Keratinocyte (primary cell): ENCODE measurements around the gene COTL1. TPM values are rescaled to one million over a fixed set of nuclear protein-coding genes. Genes with fewer than 3 reads are reported as not detected.

Experiments
- DNase-seq: peaks from one replicate; pipeline ENCODE4 v3.0.0-alpha.2; 2011; ENCODE audit warnings: low read depth, missing footprints, low spot score
- FAIRE-seq: peaks from 2 replicates; lab custom pipeline; 2011; peaks lifted over from hg19 to GRCh38; lab: Jason Lieb, UNC
- H2AFZ ChIP-seq: 2 replicates; pipeline ENCODE4 v1.6.0; 2012; ENCODE audit warnings: low read length, control low read depth, inconsistent platforms; ENCODE audit not compliant: control insufficient read depth
- H3K27ac ChIP-seq: 2 replicates; pipeline ENCODE4 v1.5.1; 2011; ENCODE audit warnings: low read length; ENCODE audit not compliant: control insufficient read depth, insufficient read depth
- H3K27me3 ChIP-seq: 3 replicates; pipeline ENCODE4 v1.6.0; 2011; ENCODE audit warnings: low read length; ENCODE audit not compliant: control insufficient read depth, insufficient read depth; ENCODE audit errors: extremely low read depth
- H3K36me3 ChIP-seq, 2 experiments: 2 replicates in 1 of 2; 3 replicates in 1 of 2; pipeline ENCODE4 v1.5.1; 2011; ENCODE audit warnings: low read length in 2 of 2, mild to moderate bottlenecking in 1 of 2; ENCODE audit not compliant: control insufficient read depth in 2 of 2, insufficient read depth in 2 of 2; ENCODE audit errors: extremely low read depth in 1 of 2
- H3K4me1 ChIP-seq: 3 replicates; pipeline ENCODE4 v1.5.1; 2011; ENCODE audit warnings: low read length; ENCODE audit not compliant: control insufficient read depth, insufficient read depth; ENCODE audit errors: extremely low read depth
- H3K4me2 ChIP-seq: 3 replicates; pipeline ENCODE4 v1.6.0; 2011; ENCODE audit warnings: low read depth, low read length; ENCODE audit not compliant: control insufficient read depth, insufficient read depth; ENCODE audit errors: extremely low read depth
- H3K4me3 ChIP-seq, 3 experiments: fragments of 200-600 bp in 1 of 3; sonication (generic) in 1 of 3; 2 replicates in 2 of 3; 3 replicates in 1 of 3; pipeline ENCODE4 v1.5.1; 2011 to 2016; ENCODE audit warnings: low read length in 3 of 3, mild to moderate bottlenecking in 3 of 3, control low read depth in 2 of 3, inconsistent platforms in 1 of 3, low read depth in 1 of 3, mixed read lengths in 1 of 3, mixed run types in 1 of 3, moderate library complexity in 1 of 3; ENCODE audit not compliant: control insufficient read depth in 2 of 3, insufficient read depth in 2 of 3; ENCODE audit errors: extremely low read depth in 1 of 3
- H3K79me2 ChIP-seq: 2 replicates; pipeline ENCODE4 v1.6.0; 2012; ENCODE audit warnings: low read length; ENCODE audit not compliant: control insufficient read depth, insufficient read depth
- H3K9ac ChIP-seq: 3 replicates; pipeline ENCODE4 v1.6.0; 2011; ENCODE audit warnings: low read length; ENCODE audit not compliant: control insufficient read depth, insufficient read depth; ENCODE audit errors: extremely low read depth
- H3K9me1 ChIP-seq: 3 replicates; pipeline ENCODE4 v1.6.0; 2011; ENCODE audit warnings: low read length; ENCODE audit not compliant: control insufficient read depth, insufficient read depth; ENCODE audit errors: extremely low read depth
- H3K9me3 ChIP-seq: 2 replicates; pipeline ENCODE4 v1.5.1; 2012; ENCODE audit warnings: low read depth, low read length; ENCODE audit not compliant: control insufficient read depth
- H4K20me1 ChIP-seq: 3 replicates; pipeline ENCODE4 v1.6.0; 2011; ENCODE audit warnings: low read length; ENCODE audit not compliant: control insufficient read depth, insufficient read depth; ENCODE audit errors: extremely low read depth
- EZH2 ChIP-seq: IDR thresholded peaks from one replicate; pipeline ENCODE4 v1.6.1; 2012; ENCODE audit warnings: inconsistent platforms, mild to moderate bottlenecking, low read length, moderate library complexity
- dilution Hi-C: fragments of 300-500 bp; cut with MboI; formaldehyde crosslinking; loops from one replicate; pipeline ENCODE4 v1.7.0; 2020; ENCODE audit warnings: low sequenced_read_pairs; ENCODE audit not compliant: extremely low pct_ligation_motif_present
- polyA plus RNA-seq, 5 experiments: library from polyadenylated mRNA; depleted of rRNA in 3 of 5; stranded (reverse) in 3 of 5; stranded (forward) in 1 of 5; unstranded in 1 of 5; fragments of >200 nt; gene quantifications; 1 replicate in 1 of 5; 2 replicates in 3 of 5; 3 replicates in 1 of 5; pipeline versions ENCODE4 v1.2.1 to v1.2.3, GENCODE V29; 2011 to 2012; ENCODE audit warnings: missing spikeins in 2 of 5, low read depth in 1 of 5, low replicate concordance in 1 of 5
- TF ChIP-seq, protein P1 (sequence below), 3 experiments: IDR thresholded peaks in 1 of 3; conservative IDR thresholded peaks in 1 of 3; optimal IDR thresholded peaks in 1 of 3; 2 replicates in 2 of 3; 3 replicates in 1 of 3; pipeline versions ENCODE3 to v1.5.1; 2011; ENCODE audit warnings: low read length in 3 of 3, mild to moderate bottlenecking in 3 of 3, moderate library complexity in 2 of 3, control low read depth in 1 of 3, inconsistent platforms in 1 of 3; ENCODE audit not compliant: insufficient read depth in 2 of 3; ENCODE audit errors: extremely low read depth in 1 of 3

COTL1 gene
- polyA plus RNA-seq, 1 donor (not counting 4 experiments of a cell fraction or from before 2014, with no cell fraction given), result 116 TPM

DNA sequence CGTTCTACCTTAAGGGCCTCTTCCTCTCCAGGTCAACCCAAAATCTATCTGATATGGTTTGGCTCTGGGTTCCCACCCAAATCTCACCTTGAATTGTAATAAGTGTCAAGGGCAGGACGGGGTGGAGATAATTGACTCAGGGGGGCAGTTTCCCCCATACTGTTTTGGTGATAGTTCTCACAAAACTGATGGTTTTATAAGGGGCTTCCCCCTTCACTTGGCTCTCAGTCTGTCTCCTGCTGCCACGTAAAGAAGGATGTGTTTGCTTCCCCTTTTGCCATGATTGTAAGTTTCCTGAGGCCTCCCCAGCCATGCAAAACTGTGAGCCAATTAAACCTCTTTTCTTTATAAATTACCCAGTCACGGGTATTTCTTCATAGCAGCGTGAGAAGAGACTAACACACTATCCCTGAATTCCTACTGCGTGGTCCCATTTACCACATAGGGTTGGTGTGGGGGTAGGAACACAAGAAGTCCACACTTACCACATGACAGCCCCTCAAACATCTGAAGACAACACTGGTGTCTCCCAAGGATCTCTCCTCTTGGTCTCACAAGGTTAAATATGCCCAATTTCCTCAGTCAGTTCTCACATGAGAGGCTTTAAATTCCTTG is 8.2 kb downstream of the COTL1 start:
- no peak overlapping the region for H3K9ac ChIP-seq
- no peak overlapping the region for H2AFZ ChIP-seq
- H3K4me3 ChIP-seq, result no peak overlapping the region
- no peak overlapping the region for H3K4me2 ChIP-seq
- peaks cover 10% of the 10 kb centered on the region for H3K4me1 ChIP-seq
- FAIRE-seq, result no peak
- peaks cover 17% of the 10 kb centered on the region for H4K20me1 ChIP-seq
- dilution Hi-C loops, result no loop called here
- no peak for DNase-seq
- no peak overlapping the region for H3K27ac ChIP-seq
- H3K79me2 ChIP-seq, result peaks cover 99% of the 10 kb centered on the region
- H3K9me1 ChIP-seq, result peaks cover 3% of the 10 kb centered on the region
- no peaks in the 10 kb centered on the region for H3K27me3 ChIP-seq
- peaks cover 15 to 37% of the 10 kb centered on the region in 2 experiments for H3K36me3 ChIP-seq
- no peaks in the 10 kb centered on the region for H3K9me3 ChIP-seq
- no peak for TF ChIP-seq EZH2
- TF ChIP-seq, protein P1, sequence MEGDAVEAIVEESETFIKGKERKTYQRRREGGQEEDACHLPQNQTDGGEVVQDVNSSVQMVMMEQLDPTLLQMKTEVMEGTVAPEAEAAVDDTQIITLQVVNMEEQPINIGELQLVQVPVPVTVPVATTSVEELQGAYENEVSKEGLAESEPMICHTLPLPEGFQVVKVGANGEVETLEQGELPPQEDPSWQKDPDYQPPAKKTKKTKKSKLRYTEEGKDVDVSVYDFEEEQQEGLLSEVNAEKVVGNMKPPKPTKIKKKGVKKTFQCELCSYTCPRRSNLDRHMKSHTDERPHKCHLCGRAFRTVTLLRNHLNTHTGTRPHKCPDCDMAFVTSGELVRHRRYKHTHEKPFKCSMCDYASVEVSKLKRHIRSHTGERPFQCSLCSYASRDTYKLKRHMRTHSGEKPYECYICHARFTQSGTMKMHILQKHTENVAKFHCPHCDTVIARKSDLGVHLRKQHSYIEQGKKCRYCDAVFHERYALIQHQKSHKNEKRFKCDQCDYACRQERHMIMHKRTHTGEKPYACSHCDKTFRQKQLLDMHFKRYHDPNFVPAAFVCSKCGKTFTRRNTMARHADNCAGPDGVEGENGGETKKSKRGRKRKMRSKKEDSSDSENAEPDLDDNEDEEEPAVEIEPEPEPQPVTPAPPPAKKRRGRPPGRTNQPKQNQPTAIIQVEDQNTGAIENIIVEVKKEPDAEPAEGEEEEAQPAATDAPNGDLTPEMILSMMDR (optimal IDR thresholded peaks at IDR 0.05 in 1 of 3, IDR thresholded peaks at IDR 0.05 in 1 of 3, conservative IDR thresholded peaks at IDR 0.05 in 1 of 3; ENCODE audit: extremely low read depth in 1 of 3, insufficient read depth in 2 of 3, low read length in 3 of 3), result no peak

DNA sequence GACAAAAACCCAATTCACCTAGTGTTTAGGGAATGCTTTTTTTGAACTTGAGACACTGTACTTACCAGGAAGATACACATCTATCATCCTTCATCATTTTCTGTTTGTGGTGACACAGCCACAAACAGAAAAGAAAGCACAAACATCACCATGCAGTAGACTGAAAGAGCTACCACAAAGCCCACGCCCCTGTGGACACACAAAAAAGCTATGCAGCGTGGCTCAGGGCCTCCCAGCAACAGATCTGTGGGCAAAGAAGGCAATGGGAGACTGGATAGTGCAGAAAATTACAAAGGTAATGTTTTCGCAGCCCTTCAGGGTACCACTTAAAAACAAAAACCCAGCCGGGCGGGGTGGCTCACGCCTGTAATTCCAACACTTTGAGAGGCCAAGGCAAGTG is 9.6 kb downstream of the COTL1 start:
- Histone ChIP-seq H3K9me3 (no peaks in the 10 kb centered on the region), H2AFZ (no peak overlapping the region), H4K20me1 (peaks cover 14% of the 10 kb centered on the region), H3K4me3 (no peak overlapping the region), H3K4me2 (no peak overlapping the region), H3K4me1 (peaks cover 14% of the 10 kb centered on the region), H3K9ac (no peak overlapping the region), H3K9me1 (no peaks in the 10 kb centered on the region), H3K27me3 (no peaks in the 10 kb centered on the region), H3K36me3 (peaks cover 10 to 27% of the 10 kb centered on the region in 2 experiments), H3K79me2 (peaks cover 95% of the 10 kb centered on the region), H3K27ac (no peak overlapping the region)
- dilution Hi-C loops, result no loop called here
- DNase-seq (no peak), FAIRE-seq (no peak)
- no peak for TF ChIP-seq EZH2
- TF ChIP-seq, protein P1 (optimal IDR thresholded peaks at IDR 0.05 in 1 of 3, IDR thresholded peaks at IDR 0.05 in 1 of 3, conservative IDR thresholded peaks at IDR 0.05 in 1 of 3; ENCODE audit: extremely low read depth in 1 of 3, insufficient read depth in 2 of 3, low read length in 3 of 3), result no peak
